ENCODE results near the gene RGS3. TPM values are rescaled to one million over a fixed set of nuclear protein-coding genes. Genes with fewer than 3 reads are reported as not detected.

The RGS3 gene
- total RNA-seq, 2 experiments from 2014 or later: 57.1 to 76.4 TPM

DNA sequence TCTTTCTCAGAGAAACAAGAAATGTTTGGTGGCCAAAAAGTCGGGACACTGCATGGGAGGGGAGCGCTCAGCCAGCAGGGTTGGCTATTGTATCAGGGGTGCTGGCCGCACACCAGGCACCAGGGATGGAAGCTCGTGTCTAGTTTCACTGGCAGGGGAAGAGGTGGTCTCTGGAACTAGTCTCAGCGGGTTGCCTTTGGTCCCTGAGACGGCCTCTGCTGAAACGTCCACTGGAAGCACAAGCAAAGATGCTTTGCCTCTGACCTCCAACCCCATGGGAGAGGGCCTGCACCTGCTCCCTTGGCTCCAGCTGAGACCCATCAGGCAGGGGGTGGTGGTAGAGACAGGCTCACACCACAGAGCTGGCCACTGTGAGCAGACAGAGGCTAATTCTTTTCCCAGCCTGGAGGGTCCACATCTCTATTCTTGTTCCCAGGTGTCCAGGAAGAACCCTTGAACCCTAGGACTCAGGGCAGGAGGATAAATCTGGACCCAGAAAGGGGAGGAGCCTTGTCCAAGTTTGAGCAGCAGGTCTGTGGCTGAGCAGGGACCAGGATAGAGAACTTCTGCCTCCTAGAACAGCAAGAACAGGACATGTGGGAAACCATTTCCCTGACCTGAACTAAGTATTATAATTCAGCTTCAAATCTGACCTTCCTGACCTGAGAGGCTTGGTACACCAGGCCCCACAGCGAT lies 102.6 kb downstream of the RGS3 start:
- no peak for ATAC-seq
- Mint-ChIP-seq H3K4me1 (peaks cover 4% of the 10 kb centered on the region), H3K9me3 (ENCODE audit: low read depth) (no peaks in the 10 kb centered on the region), H3K36me3 (no peaks in the 10 kb centered on the region), H3K27ac (no peak overlapping the region), H3K27me3 (no peaks in the 10 kb centered on the region), H3K4me3 (no peak overlapping the region)
- no peak for DNase-seq
- CTCF ChIA-PET: interaction anchor here (0.6 to 1.6 kb wide), 3 partner anchors 12 to 1096 kb away, joined by 3 to 8 read pairs (median 4); no protein-coding TSS in a partner anchor

DNA sequence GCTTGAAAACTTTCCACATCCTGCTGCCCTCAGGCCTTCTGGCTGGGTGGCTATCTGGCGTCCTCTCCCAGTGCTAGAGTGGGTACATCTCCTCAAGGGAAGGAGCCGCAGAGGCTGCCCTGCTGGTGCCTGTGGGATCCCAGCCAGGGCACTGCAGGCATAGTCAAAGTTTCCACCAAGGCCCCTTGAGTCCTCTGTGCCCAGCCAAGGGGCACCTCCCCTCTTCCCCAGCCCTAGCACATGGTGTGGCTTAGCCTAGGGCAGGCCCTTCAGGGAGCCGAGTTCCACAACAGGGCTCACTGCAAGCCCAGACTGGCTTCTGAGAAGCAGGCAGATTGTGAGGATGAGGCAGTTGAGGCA lies 103.2 kb downstream of the RGS3 start:
- H3K4me1 Mint-ChIP-seq: peaks cover 4% of the 10 kb centered on the region
- H3K27ac Mint-ChIP-seq: no peak overlapping the region
- CTCF ChIA-PET: no interaction called here
- no peaks in the 10 kb centered on the region for H3K27me3 Mint-ChIP-seq
- no peak overlapping the region for H3K4me3 Mint-ChIP-seq
- H3K9me3 Mint-ChIP-seq (ENCODE audit: low read depth): no peaks in the 10 kb centered on the region
- DNase-seq (no peak), ATAC-seq (no peak)
- no peaks in the 10 kb centered on the region for H3K36me3 Mint-ChIP-seq

- H3K4me3 Mint-ChIP-seq: no peak overlapping the region
- H3K36me3 Mint-ChIP-seq: no peaks in the 10 kb centered on the region
- CTCF ChIA-PET: no interaction called here
- DNase-seq: no peak
- peaks cover 4% of the 10 kb centered on the region for H3K4me1 Mint-ChIP-seq
- H3K9me3 Mint-ChIP-seq (ENCODE audit: low read depth): no peaks in the 10 kb centered on the region
- H3K27me3 Mint-ChIP-seq: no peaks in the 10 kb centered on the region
- H3K27ac Mint-ChIP-seq: no peak overlapping the region
- ATAC-seq: no peak
Measured at GRCh38 chr9:113567361-113568080, 104.0 kb downstream of the RGS3 start.

DNA sequence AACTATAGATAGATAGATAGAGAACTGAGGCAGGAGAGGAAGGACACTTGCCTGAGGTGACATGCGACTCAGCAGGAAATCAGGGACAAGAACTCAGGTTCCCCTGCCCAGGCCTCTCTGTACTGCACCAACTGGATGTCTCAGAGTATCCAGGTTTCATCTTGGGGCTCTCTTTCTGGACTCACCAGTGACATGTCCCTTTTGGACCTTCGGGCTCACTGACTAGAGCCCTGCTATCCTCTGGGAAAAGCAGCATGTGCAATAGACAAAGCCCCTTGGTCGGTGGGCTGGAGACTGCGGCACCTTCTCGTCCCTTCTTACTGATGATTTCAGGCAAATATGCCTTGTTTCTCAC lies 104.5 kb downstream of the RGS3 start:
- CTCF ChIA-PET: interaction anchor here (1.7 kb wide), 1 partner anchor 87 kb away, joined by 4 read pairs; no protein-coding TSS in a partner anchor
- H3K36me3 Mint-ChIP-seq: no peaks in the 10 kb centered on the region
- no peak overlapping the region for H3K4me3 Mint-ChIP-seq
- peaks cover 4% of the 10 kb centered on the region for H3K4me1 Mint-ChIP-seq
- DNase-seq: no peak
- no peak for ATAC-seq
- no peak overlapping the region for H3K27ac Mint-ChIP-seq
- no peaks in the 10 kb centered on the region for H3K9me3 Mint-ChIP-seq (ENCODE audit: low read depth)
- H3K27me3 Mint-ChIP-seq: no peaks in the 10 kb centered on the region

DNA sequence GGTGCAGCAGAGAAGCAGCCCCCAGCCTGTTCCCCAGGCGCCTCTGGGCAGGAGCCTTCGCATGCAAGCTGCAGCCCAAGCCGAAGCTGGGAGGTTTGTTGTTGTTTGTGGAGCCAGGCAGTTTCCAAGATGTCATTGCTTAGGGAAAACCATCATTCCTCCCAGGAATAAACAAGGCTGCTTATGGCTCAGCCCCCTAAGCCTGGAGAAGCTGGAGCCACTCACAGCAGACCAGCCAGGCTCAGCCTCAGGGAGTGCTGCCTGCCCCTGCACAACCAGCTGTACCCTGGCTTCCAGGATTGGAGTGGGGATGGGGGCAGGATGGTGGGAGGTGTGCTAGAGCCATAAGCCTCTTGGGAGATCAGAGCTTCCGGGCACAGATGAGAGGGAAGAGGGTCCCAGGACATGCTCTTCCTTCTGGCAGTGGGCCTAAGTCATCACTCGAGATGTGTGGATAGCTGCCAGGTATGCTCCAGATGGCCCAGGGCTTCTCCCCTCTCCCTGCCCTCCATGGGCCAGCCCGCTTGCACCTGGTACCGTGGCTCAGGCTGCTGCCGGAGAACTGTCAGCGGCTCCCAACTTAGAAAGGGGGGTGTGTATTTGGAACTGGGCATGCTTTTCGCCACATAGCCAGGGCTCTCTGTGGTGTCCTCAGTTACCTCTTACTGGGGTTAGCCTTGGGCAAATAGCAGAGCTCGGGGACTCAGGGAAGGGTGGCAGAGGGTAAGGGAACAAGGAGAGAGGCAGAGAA lies 105.2 kb downstream of the RGS3 start:
- H3K9me3 Mint-ChIP-seq (ENCODE audit: low read depth): no peaks in the 10 kb centered on the region
- no peak overlapping the region for H3K27ac Mint-ChIP-seq
- no peak for DNase-seq
- no peaks in the 10 kb centered on the region for H3K36me3 Mint-ChIP-seq
- ATAC-seq: no peak
- no peak overlapping the region for H3K4me3 Mint-ChIP-seq
- peaks cover 4% of the 10 kb centered on the region for H3K4me1 Mint-ChIP-seq
- H3K27me3 Mint-ChIP-seq: no peaks in the 10 kb centered on the region
- CTCF ChIA-PET: interaction anchor here (1.7 kb wide), 1 partner anchor 87 kb away, joined by 4 read pairs; no protein-coding TSS in a partner anchor

DNA sequence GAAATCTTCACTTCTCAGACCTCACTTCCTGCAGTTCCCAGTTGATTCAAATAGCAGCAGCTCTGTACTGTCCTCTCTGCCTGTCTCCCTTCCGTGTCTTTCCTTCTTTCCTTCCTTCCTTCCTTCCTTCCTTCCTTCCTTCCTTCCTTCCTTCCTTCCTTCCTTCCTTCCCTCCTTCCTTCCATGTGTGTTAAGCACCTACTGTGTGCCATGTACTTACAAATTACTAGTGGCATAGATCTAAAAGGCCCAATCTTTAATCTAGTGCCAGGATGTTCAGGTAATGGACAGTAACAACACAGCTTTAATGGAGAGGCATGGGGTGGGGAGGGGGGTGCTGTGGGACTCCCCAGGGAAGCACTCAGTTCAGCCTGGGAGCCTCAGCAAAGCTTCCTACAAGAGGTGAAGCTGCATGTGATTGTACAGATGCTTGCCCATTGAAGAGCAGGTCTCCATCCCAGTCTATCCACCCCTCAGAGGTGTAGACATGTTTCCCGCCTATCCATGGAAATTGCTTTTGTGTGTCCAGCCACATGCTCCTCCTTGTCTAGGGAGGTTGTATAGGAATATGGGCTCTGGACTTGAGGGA lies 106.0 kb downstream of the RGS3 start:
- H3K27ac Mint-ChIP-seq: no peak overlapping the region
- H3K9me3 Mint-ChIP-seq (ENCODE audit: low read depth): no peaks in the 10 kb centered on the region
- no peak for ATAC-seq
- H3K27me3 Mint-ChIP-seq: no peaks in the 10 kb centered on the region
- H3K4me3 Mint-ChIP-seq: no peak overlapping the region
- no peak for DNase-seq
- H3K36me3 Mint-ChIP-seq: no peaks in the 10 kb centered on the region
- CTCF ChIA-PET: interaction anchor here (1.7 kb wide), 1 partner anchor 86 kb away, joined by 4 read pairs; no protein-coding TSS in a partner anchor
- peaks cover 7% of the 10 kb centered on the region for H3K4me1 Mint-ChIP-seq

GRCh38 chr9:113570106-113570505 lies 106.6 kb downstream of the RGS3 start:
- H3K27ac Mint-ChIP-seq: no peak overlapping the region
- no peak overlapping the region for H3K4me3 Mint-ChIP-seq
- peaks cover 7% of the 10 kb centered on the region for H3K4me1 Mint-ChIP-seq
- H3K27me3 Mint-ChIP-seq: no peaks in the 10 kb centered on the region
- H3K9me3 Mint-ChIP-seq (ENCODE audit: low read depth): no peaks in the 10 kb centered on the region
- CTCF ChIA-PET: no interaction called here
- no peak for ATAC-seq
- no peak for DNase-seq
- no peaks in the 10 kb centered on the region for H3K36me3 Mint-ChIP-seq

- CTCF ChIA-PET: interaction anchor here (0.6 to 0.9 kb wide), 2 partner anchors 148 to 311 kb away, joined by 3 read pairs; no protein-coding TSS in a partner anchor
- Mint-ChIP-seq H3K4me3 (no peak overlapping the region), H3K27ac (no peak overlapping the region), H3K36me3 (no peaks in the 10 kb centered on the region), H3K9me3 (ENCODE audit: low read depth) (no peaks in the 10 kb centered on the region), H3K4me1 (peaks cover 7% of the 10 kb centered on the region), H3K27me3 (no peaks in the 10 kb centered on the region)
- DNase-seq (no peak), ATAC-seq (no peak)
Measured at GRCh38 chr9:113570749-113571711, 107.5 kb downstream of the RGS3 start.

DNA sequence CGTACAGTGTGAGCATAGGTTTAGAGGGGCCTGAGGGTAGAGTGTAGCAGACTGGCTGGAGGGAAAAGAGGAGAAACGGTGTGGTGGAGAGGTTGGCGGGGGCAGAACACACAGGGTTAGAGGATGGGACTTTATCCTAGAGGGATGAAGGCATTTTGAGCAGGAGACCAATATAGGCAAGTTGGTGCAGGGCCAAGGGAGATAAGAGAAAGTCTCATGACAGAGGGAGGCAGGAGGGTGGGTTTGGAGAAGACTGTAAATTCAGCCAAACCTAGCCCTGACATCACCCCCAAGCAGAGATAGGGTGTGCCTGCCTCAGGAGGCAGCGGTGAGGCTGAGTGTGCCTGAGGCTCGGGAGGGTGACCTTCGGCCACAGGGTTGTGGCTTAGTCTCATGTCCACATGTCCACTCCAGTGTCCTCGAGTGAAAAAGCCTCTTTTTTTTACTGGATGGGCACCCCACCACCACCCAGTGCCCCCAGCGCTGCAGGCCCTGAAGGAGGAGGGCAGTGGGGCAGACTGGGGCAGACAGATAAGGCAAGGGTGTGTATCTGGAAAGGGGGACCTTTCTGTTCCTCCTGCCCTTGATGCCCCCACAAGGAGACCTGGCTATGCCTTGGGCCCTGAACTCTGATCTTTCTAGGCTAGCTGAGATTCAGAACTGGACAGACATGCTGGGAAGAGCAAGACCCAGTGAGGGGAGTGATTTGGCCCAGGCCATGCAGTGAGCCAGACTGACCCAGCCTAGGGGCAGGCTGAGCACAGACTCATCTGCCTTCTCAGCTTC lies 108.7 kb downstream of the RGS3 start:
- CTCF ChIA-PET: interaction anchor here (0.6 to 1.7 kb wide), 2 partner anchors 19 to 313 kb away, joined by 3 to 5 read pairs; no protein-coding TSS in a partner anchor
- no peaks in the 10 kb centered on the region for H3K36me3 Mint-ChIP-seq
- no peaks in the 10 kb centered on the region for H3K27me3 Mint-ChIP-seq
- ATAC-seq (no peak), DNase-seq (no peak)
- H3K27ac Mint-ChIP-seq: no peak overlapping the region
- peaks cover 12% of the 10 kb centered on the region for H3K4me1 Mint-ChIP-seq
- H3K9me3 Mint-ChIP-seq (ENCODE audit: low read depth): no peaks in the 10 kb centered on the region
- H3K4me3 Mint-ChIP-seq: no peak overlapping the region

DNA sequence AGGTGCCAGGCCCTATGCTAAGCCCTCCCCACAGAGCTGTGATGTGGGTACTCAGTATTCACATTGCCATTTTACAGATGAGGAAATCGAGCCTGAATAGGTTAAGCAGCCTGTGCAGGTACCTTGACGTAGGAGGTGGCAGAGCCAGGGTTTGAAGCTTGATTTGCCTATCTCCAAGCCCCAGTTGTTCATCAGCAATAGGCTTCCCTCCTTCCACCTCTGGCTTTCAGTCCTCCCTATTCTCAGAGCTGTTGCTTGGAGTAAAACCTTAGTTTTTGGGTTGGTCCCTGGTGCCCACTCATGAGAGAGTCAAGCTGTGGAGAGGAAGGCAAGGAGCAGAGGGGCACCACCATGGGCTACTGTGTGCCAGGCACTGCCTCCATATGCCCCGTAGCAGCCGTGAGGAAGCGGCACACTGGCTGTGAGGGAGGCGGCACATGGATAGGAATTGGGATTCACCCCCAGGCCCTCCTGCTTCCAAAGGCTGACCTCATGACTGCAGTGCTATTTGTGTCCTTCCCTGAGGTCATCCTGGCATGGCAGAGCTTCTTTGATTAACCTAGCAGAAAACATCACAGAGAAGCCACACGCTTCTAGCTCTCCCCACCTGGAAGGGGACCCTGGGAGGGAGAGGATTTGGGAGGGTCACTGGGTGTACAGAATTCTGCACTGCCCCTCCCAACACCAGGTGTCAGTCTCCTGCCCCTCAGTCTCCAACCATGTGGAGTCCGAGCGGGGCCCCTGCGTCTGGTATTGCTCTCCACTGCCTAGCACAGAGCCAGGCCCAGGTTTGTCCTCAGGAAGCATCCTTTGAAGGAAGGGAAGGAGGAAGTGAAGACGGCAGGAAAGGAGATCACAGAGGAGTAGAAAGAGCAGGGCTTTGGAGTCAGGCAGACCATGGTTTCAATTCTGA lies 109.8 kb downstream of the RGS3 start:
- Mint-ChIP-seq H3K4me1 (peaks cover 22% of the 10 kb centered on the region), H3K4me3 (no peak overlapping the region), H3K36me3 (no peaks in the 10 kb centered on the region), H3K9me3 (ENCODE audit: low read depth) (no peaks in the 10 kb centered on the region), H3K27ac (no peak overlapping the region), H3K27me3 (no peaks in the 10 kb centered on the region)
- ATAC-seq (no peak), DNase-seq (no peak)
- CTCF ChIA-PET: interaction anchor here (0.5 to 1.7 kb wide), 2 partner anchors 18 to 119 kb away, joined by 3 to 5 read pairs; no protein-coding TSS in a partner anchor

GRCh38 chr9:113573959-113574352 lies 110.4 kb downstream of the RGS3 start:
- Mint-ChIP-seq H3K27me3 (no peaks in the 10 kb centered on the region), H3K27ac (no peak overlapping the region), H3K4me3 (no peak overlapping the region), H3K4me1 (peaks cover 29% of the 10 kb centered on the region), H3K36me3 (no peaks in the 10 kb centered on the region), H3K9me3 (ENCODE audit: low read depth) (no peaks in the 10 kb centered on the region)
- no peak for ATAC-seq
- DNase-seq: no peak
- CTCF ChIA-PET: interaction anchor here (1.7 kb wide), 1 partner anchor 17 kb away, joined by 5 read pairs; no protein-coding TSS in a partner anchor

Measured in activated CD8-positive, alpha-beta memory T cell treated with anti-CD3 and anti-CD28 coated beads, Interleukin-2, amount 10 ng/mL, durations not matched to agents 7 days and 5 days (primary cell).